GM12801 (cell line): ENCODE measurements around the gene FMO3.

ENCODE experiments used
- TF ChIP-seq, protein P1 (sequence below): IDR thresholded peaks from one replicate; pipeline ENCODE4 v1.5.1; 2011; ENCODE audit warnings: control low read depth; ENCODE audit not compliant: insufficient read length; ENCODE audit errors: extremely low read depth

Gene FMO3

DNA sequence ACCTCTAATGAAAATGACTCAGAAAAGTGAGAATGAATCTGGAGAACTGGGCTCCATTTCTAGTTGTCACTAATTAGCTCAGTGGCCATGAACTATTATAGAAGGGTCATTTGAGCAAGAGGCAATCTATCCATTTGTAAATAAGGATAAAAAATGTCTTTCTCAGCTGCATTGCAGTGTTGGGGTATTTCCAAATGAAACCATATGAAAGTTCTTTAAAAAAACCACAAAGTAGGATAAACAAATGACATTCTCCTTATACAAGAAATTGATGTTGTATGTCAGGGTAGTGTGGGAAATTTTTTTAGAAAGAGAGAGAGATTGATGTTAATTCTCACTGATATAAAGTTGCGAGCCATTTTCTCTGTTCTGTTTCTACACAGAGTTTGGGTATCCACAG is 26.0 kb downstream of the FMO3 start:
- TF ChIP-seq, protein P1, sequence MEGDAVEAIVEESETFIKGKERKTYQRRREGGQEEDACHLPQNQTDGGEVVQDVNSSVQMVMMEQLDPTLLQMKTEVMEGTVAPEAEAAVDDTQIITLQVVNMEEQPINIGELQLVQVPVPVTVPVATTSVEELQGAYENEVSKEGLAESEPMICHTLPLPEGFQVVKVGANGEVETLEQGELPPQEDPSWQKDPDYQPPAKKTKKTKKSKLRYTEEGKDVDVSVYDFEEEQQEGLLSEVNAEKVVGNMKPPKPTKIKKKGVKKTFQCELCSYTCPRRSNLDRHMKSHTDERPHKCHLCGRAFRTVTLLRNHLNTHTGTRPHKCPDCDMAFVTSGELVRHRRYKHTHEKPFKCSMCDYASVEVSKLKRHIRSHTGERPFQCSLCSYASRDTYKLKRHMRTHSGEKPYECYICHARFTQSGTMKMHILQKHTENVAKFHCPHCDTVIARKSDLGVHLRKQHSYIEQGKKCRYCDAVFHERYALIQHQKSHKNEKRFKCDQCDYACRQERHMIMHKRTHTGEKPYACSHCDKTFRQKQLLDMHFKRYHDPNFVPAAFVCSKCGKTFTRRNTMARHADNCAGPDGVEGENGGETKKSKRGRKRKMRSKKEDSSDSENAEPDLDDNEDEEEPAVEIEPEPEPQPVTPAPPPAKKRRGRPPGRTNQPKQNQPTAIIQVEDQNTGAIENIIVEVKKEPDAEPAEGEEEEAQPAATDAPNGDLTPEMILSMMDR = no peak

DNA sequence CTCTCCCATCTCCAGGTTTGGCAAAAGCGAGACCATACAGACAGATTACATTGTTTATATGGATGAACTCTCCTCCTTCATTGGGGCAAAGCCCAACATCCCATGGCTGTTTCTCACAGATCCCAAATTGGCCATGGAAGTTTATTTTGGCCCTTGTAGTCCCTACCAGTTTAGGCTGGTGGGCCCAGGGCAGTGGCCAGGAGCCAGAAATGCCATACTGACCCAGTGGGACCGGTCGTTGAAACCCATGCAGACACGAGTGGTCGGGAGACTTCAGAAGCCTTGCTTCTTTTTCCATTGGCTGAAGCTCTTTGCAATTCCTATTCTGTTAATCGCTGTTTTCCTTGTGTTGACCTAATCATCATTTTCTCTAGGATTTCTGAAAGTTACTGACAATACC is 26.4 kb downstream of the FMO3 start:
- TF ChIP-seq, protein P1 = no peak

DNA sequence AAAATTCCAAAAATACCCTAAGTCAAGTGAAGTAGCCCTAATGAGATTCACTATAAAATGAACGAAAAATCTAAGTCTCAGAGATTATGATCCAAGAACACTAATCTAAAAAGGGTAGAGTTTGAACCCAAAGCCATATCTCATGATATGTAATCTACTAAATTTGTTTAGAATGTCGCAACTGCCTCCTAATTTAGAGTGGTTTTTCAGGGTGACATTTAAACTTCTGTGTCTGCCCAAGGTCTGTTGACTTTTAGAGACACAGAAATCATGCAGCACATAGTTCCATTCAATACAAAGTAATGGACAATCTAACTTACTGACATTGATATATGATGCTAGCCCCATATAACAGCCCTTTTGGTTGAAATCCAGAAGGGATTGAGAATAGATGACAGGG is 28.9 kb downstream of the FMO3 start:
- TF ChIP-seq, protein P1 = no peak

DNA sequence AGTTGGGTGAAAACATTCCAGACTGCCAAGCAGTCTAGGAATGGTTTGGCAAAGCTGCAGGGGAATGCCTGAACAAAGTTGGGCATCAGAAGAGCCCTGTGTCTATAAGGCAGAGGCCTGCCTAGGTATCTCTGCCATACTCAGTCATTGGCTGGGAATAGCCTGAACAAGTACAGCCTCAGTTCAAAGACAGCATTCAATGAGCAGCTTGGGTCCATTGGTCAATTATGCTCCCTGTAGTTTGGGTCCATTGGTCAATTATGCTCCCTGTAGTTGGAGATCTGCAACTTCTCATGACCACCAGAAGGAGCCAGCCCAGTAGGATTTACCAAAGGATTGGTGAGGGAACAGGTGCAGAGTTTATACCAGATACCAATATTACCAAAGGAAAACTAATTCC is 31.6 kb downstream of the FMO3 start:
- TF ChIP-seq, protein P1 = no peak

DNA sequence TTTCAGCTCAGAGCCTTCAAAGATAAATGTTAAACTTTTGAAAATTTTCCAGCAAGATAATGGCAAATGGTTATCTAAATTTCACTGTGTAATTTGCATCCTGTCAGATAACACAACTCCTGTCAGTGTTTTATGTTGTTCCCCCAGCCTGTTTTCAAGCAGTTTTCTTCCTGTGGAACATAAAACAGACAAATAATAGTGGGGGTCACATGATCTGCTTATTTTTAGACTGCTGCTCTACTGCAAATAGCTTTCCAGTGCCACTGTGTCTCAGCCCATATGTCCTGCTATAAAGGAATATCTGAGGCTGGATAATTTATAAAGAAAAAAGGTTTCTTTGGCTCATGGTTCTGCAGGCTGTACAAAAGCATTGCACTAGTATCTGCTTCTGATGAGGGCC is 32.2 kb downstream of the FMO3 start:
- TF ChIP-seq, protein P1 = no peak

DNA sequence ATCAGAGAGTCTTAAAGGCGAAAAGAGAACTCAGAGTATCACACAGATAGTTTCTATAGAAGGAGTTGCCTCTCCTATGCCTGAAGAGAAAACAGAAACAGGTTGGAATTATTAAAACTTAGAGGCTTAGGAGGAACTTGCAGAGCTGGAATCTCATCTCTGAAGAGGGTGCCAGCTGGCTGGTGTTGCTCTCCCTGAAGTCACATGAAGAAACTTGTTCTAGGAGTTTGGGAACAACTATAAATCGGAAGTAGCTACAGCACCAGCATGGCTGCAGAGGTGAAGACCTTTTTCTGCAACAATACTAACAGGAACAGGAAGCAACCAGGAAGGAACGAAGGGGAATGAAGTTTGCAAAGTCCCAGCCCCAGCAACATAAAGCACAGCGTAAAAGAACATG is 35.8 kb downstream of the FMO3 start:
- TF ChIP-seq, protein P1 = no peak

DNA sequence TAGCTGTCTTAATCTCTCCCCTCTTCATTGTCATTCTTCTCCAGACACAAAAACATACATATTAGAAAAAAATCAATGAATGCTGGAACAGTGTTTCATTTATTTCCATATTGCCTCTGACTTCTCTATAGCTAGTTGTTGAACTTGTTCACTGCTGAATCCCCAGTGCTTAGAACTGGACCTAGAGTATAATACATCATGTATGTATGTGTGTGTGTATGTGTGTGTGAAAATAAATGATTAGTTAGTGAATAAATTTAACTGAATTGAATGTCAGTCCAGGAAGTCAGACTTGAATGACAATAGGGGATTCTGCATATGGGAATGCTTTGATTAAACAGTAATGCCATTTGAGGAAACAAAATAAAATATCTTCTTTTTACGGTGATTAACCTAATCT is 36.4 kb downstream of the FMO3 start:
- TF ChIP-seq, protein P1 = no peak

DNA sequence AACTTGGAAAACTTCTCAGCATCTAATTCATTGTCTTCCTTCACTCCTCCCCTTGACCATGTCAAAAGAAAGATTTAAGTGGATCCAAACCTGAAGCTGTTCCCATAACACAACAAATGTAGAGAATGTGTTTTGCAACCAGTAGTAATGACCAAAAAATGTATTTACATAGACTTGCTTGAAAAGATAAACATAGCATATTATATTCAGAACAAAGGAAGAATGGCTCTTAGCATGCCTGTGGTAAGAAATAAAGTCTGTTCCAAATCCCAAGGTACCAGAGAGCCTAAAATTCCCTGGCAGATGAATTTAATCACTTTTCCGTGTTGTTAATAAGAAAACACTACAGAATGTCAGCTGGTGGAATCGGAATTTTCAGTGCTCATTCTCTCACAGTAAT is 36.8 kb downstream of the FMO3 start:
- TF ChIP-seq, protein P1 = no peak
